CMK (cell line): ENCODE results near the gene TMEM158.

Experiments
- DNase-seq: peaks from one replicate; pipeline ENCODE4 v3.0.0-alpha.2; 2010; ENCODE audit warnings: low read depth

Gene TMEM158

DNA sequence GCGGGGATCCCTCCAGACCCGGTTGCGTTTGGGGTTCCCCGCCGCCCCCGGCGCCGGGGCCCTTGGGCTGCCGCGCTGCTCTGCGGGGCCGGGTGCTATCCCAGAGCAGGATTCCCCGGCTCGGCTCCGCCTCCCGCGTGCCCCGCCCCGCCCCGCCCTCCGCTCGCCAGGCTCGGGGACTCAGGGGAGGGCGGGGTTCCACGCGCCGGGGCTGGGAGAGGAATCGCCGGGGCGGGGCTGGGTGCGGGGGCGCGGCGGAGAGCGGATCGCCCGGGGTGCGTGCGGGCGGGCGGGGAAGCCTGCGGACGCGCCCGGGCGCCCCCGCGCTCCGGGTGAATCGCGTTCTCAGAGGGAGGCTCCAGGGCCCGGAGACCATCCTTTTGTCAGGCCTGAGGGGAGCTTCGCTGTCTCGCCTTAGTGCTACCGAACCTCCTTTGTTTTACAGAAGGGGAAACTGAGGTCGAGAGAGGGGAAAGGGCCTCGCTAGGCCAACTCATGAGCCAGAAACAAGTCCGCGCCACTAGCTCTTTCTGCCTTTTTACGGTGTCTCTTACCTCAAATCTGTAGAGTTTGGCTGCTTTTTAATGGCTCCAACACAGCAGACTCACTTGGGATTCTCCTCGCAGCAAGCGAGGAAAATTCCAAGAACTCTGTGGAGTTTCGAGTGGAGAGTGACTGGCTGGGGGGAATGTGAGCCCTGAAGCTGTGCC is at the start of gene TMEM158:
Gene TMEM158 (minus strand): TSS at position 82 of the 710 bp plus-strand sequence. CDS start 260 bp downstream, outside the sequence.
- no peak for DNase-seq

DNA sequence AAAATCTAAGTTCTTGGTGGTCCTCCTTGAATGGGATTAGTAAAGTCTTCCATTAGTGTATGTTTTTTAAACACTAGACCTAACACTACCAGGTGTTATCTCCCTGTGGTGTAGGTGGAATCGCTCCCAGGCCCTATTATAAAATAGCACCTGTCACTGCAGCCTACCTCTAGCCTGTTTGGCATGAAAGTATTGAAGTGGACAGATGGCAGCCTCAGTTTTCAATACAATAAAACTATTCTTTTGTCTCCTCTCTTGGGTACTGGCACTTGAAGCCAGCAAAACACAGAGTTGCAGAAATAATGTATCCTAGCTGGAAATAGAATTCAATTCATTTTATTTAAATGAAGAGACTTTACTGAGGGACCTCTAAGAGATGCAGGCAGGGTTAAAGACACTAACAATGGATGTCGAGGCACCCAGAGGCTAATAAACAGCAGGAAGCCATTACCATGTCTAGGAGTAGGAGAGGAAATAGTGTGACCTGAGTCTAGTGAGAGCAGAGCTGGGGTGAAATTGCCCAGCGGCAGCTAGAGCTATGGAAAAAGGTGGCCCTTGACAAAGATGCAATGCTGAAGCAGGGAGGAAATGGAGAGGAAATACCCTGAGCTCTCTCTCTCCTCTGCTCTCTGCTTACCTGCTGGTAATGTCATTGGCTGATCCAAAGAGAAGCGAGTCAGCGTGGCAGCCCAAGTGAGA is 49.1 kb upstream of the TMEM158 start:
- DNase-seq = no peak

DNA sequence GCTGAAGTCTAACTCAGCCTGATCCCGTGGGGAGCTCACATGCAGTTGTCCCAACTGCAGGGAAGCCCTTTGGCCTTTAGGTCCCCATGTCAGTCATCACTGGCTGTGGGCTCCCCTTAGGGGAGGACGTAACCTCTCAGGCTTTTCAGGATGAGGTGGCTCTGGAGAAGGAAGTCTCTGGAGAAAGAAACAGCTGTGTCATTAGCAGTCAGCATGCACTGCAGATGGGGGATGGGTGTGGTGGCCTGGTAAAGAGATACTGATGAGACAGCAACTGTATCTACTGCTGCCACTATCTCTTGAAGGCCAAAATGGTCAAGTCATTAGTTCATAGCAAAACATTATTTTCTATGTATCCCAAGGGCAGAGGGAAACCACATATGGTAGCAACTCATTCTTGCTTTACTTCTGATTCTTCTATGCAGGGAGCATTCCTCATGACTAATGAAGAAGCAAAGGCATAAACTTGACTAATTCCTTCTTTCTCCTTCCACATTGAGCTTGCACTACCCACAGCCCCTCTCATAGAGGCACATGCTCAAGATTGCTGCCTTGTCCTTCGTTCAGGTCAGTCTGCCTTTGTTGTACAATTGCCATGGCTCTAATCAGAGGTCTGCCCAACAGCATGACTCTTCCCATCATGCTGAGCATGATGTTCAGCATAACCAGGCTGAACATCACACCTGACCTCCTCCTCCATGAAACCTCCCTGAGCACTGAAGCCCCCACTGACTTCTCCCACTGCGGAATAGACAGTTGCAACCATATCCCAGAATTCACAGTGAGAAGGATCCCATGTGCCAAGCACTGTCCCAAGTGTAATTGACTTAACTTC is 47.8 kb upstream of the TMEM158 start:
- no peak for DNase-seq

DNA sequence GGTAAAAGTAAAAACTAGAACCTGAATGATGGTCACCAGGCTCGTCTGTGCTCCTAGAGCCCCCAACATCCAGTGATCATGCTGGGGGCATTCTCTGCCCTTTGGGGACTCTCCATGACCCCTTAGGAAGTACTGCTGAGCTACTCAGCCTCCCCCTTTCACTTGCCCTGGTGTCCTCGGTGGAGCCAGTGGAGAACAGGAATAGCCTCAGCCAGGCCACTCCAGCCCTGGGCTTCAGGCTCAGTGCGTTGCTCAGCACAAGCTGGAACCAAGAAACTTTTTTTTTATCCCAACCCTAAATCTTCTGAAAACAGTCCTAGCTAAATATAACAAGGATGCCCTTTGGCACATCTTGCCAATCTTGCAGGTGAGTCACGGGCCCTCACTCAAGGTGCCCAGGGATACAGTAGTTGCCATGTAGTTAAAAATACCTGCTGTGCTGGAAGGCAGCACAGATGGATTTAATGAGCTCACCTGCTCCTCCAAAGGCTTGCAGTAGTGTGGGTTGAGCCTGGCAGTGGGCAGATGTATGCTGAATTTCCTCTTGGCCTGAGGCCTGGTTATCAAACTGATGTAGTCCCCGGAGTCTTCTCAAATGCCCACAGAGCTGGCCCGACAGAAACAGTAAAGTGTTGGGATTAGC is 46.9 kb upstream of the TMEM158 start:
- no peak for DNase-seq

DNA sequence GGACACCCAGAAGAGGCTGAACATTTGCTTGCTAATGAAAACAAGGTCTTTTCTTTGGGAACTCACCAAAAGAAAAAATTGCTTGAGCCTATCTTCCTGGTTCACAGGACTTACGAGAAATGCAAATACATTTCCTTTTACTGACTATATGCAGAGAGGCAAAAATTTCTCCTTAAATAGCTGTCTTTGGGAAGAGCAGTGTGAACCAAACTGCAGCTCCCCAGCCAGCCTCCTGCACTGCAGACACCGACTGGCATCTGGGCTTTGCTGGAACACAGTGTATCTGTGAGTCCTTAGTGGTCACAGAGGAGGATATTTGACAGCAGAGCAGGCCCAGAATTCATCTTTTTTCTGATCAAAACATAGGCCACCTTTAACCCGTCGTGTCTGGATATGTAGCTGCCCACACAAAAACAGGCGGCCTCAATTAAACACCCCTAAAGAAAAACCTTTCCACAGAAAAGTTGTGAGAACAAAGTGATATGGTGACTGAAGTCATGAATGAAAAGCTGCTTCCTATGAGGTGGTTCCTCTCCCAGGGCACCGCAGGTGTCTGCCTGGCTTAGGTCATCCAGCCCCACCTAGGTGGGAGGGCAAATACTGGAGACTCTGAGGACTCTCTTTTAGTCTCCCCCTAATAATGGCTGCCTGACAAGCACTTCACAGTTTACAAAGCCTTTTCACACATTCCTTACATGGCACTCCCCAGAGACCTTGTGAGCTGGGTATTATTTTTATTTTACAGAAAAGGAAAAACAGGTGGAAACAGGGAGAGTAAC is 46.1 kb upstream of the TMEM158 start:
- DNase-seq = no peak

DNA sequence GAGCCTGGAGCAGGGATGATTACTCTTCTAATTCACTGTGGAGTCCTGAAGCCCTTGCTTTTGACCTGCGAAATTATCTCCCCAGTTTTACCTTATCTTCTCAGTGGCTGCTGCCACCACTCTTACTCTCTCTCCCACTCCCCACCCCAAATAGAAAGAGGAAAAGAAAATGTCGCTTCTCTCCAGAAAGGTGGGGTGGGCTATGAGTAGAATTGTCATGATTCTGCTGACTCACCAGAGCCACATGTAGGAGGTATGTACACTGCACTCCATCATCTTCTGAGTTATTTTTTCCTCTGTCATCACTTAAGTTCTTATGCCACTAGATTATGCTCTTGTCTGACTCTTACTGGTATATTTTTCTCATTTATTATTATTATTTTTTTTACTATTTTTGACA is 43.9 kb upstream of the TMEM158 start:
- DNase-seq = no peak

DNA sequence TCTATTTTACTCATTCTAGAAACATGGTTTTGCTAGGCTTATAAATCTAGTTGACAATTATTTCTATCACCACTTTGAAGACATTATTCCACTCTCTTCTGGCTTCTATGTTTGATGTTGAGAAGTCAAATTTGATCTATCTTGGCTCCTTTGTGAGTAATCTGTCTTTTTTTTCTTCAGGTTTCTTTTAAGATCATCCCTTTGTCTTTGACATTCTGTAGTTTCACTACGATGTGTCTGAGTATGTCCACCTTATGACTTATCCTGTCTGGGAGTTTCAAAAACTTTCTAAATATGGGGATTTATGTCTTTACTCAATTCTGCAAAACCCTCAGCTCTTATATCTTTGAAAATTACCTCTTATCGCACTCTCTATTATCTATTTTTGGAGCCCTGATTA is 41.0 kb upstream of the TMEM158 start:
- no peak for DNase-seq

DNA sequence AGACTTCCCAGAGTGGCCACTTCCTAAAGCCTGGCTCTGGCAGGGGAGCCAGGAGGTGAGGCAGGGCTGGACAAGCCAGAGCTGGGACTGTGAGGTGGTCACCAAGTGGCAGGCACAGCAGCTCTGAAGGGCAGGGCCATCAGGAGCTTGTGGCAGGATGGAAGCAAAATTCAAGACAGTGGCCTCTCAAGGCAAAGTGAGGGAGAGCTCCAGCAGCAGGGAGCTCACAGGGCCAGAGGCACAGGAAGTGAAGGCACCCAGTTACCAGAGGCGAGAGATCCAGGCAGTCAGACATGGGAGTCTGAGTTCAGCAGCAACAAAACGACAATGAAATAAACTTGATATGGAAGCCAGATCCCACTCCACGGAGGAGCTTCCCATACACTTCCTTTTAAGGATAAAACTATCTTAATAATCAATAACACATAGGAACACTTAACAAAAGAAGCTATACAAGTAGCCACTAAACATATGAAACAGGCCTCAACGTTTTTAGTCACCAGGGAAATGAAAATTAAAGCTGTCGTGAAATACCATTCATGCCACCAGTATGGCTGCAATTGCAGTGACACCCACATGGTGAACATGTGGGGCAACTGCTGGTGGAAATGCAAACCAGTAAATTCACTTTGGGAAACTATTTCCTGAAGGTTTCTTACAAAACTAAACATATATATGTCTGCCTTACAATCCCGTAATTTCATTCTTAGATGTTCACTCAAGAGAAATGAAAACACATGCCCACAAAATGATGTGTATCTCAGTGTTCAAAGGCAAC is 35.4 kb upstream of the TMEM158 start:
- DNase-seq = no peak

DNA sequence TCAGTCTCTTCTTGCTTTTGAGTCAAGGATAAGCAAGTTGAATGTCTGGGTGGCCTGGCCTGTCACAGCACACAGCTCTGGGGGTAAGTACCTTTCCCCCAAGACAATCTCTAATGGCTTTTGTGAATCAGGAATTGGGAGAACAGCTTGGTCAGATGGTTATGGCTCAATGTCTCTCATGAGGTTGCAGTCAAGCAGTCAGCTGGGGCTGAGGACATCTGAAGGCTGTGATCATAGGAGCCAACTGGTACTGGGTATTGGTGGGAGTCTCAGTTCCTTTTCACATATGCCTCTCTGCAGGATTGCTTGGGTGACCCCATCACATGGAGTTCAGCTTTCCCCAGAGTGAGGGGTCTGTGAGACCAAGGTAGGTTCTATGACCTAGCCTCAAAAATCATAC is 33.0 kb upstream of the TMEM158 start:
- DNase-seq = no peak

DNA sequence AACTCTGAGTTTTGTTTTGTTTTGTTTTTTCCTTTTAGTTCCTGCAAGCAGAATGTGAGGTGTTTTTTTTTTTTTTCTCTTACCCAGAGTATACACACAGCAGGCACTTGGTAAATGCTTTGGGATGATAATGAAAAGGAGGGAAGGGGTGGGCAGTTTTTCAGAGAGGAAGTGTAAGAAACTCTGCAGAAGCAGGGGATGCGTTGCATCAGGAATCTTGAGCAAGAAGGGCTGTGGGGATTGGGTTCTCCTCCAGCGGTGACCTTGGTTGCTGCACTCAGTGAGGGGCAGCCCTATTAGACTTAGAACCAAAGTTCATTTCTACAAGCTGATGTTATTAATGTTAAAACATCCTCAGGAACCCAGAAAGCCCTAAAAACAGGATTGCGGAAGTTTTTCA is 32.2 kb upstream of the TMEM158 start:
- DNase-seq = no peak

DNA sequence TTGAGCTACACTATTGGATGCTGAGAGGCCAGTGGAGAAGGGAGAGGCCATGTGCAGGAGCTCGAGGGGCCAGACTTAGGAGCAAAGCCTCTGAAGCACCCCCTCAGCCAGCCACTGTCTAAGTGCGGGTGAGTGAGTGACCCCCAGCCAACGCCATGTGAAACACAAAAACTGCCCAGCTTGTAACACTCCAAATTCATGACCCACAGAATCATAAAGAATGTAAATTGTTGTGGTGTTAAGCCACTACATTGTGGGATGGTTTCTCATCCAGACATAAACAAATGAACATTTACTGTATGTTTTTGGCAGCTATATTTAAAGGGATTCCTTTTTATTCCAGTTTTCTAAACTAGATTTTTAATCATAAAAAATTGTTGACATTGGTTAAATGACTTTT is 27.2 kb upstream of the TMEM158 start:
- DNase-seq = no peak

DNA sequence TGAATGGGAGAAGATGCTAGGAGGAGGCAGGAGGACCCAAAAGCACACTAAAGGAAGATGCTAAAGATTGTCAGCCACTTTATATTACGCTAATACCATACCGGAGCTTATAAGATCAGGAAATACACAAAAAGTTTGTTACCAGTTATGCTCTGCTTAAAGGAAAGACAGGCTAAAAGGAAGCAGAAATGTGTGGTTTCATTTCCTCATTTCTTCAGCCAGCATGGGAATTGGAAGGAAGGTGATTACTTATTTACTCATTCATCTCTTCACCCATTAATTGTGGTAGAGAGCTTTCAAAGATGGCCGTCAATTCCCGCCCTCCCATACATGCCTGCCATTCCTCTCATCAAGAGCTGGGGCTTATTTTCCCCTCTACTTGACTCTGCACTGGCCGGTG is 26.7 kb upstream of the TMEM158 start:
- no peak for DNase-seq

DNA sequence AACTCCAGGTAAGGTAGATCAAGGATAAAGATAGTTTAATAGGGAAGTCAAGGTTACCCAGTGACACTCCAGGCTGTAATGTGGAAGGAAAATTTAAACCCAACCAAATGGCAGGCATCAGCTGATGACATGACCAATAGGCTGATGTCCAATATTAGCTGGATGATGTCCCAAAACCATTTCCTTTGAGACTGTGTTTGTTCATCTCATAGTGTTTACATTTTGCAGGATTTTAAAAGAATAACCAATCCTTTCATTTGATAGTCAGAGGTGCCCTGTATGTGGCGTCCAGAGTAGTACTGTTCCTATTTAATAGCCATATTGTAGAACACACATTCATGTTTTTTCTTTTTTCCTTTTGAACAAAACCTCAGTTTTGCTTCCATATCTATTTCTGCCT is 23.3 kb upstream of the TMEM158 start:
- no peak for DNase-seq

DNA sequence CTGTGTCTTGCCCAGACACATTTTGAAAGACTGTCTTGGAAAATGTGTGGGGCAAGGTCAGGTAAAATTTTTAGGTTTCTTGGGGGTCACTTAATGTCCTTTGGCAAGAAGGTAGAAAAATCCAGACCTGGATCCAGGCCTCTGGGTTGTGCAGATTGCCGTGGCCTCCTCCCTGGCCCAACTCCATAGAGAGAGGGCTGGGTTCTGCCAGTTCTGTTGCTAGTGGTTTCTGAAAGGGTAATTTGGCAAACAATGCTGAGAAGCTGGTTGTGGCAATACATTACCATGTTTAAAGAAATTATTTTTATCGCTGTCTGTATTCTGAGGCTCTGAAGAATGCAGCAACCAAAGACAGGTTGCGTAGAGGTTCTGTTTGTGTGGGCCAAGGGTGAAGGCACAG is 20.2 kb upstream of the TMEM158 start:
- no peak for DNase-seq

DNA sequence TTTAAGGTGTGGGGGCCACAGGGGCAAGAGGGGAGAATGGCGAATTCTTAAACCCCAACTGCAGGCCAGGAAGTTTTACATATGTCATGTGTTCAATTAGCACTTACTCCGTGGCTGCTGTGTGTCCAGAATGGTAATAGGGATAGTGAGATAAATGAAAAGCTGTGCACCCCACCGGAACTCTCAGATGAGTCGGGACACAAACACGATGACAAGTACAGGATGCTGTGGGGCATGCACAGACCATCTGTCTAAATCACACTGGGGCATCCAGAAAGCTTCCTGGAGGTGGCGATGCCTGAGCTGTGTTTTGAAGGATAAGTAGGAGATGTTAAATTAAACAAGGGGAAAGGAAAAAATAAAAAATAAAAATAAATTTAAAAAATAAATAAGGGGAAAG is 18.3 kb upstream of the TMEM158 start:
- DNase-seq = no peak

DNA sequence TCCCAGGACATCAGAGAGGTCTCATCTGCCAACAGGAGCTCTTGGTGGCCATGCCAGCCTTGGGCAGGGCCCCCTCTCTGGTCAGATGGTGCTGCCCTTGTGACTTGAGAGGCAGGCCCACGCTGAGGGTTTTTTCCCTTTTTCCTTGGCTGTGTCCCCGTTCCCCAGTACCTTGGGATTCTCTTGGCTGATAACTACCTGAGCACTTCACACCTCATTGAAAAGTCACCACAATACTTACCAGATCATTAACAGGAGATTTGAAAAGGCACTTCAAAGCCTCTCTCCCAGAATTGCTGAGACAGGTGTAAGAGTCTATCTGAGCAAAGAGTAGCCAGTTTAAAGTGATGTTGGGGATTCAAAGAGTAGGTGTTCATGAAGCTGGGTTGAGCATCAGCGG is 15.1 kb upstream of the TMEM158 start:
- no peak for DNase-seq

DNA sequence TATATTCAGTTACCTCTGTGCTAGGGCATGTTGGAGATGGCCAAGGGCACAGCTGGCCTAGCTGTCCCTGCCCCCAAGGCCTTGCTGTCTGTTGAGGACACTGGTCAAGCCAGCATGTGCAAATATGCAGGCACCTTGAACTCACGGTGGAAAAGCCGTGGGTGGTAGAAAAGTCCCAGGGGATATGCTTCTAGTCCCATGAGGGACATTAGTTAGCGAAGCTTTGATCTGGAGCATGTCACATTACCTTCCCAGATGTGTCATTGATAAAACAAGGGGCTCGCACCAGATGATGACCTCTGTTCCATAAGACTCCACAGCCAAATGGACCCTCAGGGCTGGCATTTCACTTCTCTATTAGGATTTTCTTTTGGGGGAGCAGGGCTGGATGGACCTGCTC is 14.2 kb upstream of the TMEM158 start:
- DNase-seq = no peak

DNA sequence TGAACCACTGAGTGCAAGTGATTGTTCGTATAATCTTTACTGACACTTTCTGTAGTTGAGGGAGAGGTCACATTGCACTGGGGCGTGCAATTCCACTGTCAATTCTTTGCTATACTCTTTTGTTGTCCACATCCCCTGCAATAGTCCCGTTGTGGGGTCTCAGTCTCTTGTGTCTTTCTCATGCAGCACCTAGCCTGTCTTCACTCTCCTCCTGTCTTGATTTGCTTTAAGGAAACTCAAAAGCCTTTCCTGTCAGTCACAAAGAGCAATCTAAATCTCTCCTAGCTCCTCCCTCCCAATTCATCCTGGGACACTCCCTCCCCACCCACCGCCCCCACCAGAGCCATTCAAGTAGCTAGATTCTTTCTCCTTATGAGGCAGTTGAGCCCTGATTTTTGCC is 13.2 kb upstream of the TMEM158 start:
- DNase-seq = no peak

DNA sequence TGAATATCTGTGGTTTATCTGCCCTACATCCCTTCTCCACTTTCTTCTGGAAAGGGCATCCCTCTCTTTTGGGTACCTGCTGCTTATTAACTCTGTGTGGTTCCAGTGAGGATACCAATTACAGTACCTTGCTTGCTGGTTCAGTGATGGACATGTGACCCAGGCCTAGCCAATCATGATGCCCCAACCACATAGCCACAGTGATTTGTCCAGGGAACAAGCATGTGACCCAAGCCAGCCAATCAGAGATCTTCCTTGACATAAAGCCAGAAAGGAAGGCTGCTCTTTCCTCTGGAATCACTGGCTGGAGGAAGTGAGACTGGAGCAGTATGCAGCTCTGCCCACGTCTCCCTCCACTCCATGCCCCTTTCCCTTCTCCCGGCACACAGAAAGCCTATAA is 10.9 kb upstream of the TMEM158 start:
- DNase-seq = no peak

DNA sequence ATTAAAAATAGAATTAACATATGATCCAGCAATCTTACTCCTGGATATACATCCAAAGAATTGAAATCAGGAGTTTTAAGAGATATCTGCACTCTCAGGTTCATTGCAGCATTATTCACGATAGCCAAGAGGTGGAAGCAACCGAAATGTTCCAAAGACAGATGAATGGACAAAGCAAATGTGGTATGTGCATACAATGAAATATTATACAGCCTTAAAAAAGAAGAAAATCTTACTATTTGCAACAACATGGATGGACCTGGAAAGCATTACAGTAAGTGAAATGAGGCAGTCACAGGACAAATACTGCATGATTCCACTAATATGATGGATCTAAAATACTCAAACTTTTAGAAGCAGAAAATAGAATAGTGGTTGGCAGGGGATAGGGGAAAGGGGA is 9.3 kb upstream of the TMEM158 start:
- no peak for DNase-seq

DNA sequence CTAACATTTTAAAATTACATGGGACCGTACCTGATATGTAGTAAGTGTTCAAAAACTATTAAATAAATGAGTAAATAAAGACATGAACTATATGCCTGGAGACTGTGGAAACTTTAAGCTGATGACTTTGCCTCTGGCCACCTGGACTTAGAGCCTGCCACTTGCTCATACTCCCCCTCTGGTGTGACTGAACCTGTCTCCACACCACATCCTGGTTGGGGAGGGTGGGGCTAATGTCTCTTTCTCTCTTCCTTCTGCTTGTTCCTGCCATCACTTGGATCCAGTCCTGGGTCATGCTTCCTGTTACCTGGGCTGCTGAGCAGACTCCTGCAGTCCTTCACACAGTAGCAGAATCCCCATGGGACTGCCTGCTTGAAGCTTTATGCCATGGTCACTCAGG is 8.2 kb upstream of the TMEM158 start:
- no peak for DNase-seq
